ENCODE data around the gene RRAS.
A peak's percentile ranks its signal among the peaks of the same experiment; 100 is the strongest.
"Not testable (repeated sequence)": the region's sequence is repeated elsewhere in the genome, so short reads cannot be mapped to it uniquely, and the experiment has no call there.

The RRAS gene

DNA sequence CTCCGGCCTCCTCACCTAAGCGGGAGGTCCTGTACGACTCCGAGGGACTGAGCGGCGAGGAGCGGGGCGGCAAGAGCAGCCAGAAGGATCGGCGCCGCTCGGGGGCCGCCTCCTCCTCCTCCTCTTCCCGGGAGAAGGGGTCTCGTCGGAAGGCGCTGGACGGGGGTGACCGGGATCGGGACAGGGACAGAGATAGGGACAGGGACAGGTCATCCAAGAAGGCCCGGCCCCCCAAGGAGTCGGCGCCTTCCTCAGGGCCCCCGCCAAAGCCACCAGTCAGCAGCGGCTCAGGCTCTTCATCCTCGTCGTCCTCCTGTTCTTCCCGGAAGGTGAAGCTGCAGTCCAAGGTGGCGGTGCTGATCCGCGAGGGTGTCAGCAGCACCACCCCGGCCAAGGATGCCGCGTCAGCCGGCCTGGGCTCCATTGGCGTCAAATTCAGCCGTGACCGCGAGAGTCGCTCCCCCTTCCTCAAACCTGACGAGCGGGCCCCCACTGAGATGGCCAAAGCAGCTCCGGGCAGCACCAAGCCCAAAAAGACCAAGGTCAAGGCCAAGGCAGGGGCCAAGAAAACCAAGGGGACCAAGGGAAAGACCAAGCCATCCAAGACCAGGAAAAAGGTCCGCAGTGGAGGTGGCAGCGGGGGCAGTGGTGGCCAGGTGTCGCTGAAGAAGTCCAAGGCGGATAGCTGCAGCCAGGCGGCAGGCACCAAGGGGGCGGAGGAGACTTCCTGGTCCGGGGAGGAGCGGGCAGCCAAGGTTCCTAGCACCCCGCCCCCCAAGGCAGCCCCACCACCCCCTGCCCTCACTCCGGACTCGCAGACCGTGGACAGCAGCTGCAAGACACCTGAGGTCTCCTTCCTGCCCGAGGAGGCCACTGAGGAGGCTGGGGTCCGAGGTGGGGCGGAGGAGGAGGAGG lies 12.9 kb upstream of the RRAS start:
- no peak for DNase-seq

DNA sequence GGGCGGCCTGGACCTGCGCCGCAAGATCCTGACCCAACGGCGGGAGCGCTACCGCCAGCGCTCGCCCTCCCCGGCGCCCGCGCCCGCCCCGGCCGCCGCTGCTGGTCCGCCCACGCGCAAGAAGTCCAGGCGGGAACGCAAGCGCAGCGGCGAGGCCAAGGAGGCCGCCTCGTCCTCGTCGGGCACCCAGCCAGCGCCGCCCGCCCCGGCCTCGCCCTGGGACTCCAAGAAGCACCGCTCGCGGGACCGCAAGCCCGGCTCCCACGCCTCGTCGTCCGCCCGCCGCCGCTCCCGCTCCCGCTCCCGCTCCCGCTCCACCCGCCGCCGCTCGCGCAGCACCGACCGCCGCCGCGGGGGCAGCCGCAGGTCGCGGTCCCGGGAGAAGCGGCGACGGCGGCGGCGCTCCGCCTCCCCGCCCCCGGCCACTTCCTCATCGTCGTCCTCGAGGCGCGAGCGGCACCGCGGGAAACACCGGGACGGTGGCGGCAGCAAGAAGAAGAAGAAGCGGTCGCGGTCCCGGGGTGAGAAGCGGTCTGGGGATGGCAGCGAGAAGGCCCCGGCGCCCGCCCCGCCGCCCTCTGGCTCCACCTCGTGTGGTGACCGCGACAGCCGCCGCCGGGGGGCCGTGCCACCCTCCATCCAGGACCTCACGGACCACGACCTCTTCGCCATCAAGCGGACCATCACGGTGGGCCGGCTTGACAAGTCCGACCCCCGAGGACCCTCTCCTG lies 12.0 kb upstream of the RRAS start:
- DNase-seq: no peak

- DNase-seq: no peak
These were observed 11.3 kb upstream of the RRAS start for GRCh38 chr19:49651029-49651819.

- DNase-seq: no peak
These were observed 6.6 kb upstream of the RRAS start for GRCh38 chr19:49646586-49646985.

GRCh38 chr19:49645995-49646394 lies 6.1 kb upstream of the RRAS start:
- no peak for DNase-seq

- no peak for DNase-seq
These were observed 5.6 kb upstream of the RRAS start for GRCh38 chr19:49645592-49645991.

- no peak for DNase-seq
These were observed 3.5 kb upstream of the RRAS start for GRCh38 chr19:49643466-49643865.

- no peak for DNase-seq
These were observed 2.6 kb upstream of the RRAS start for GRCh38 chr19:49642492-49643035.

DNA sequence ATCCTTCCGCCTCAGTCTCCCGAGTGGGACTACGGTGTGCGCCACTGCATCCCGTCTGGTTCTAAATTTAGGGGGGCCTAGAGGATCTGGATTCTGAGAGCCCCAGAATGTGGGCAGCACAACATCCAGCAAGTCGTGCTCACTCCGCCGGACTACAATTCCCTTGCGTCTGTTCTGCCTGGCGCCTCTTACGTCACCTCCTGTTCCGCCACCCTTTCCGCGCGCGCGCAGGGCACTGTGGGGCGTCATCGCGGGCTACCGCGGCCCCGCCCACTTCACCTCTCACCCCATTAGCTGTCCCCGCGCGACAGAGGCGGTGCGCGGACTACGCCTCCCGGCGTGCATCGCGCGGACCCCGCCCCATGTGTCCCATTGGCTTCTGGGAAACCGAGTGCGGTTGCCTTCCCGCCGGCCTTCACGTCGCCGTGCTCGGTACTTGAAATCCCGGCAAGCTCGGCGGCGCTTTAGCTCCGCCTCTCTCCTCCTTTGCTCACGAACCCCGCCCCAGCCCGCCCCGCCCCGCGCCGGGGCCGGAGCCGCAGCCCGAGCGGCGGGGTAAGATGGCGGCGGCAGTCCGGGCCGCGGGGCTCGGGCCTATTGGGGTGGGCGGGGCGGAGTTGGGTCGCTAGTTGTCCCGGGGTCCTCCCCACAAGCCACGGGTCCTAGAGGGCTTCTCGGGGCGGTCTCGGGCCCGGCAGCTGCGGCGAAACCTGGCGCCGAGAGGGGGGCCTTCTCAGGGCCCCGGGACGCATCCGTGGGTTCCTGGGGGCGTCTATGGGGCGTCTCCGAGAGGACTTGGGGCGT lies 1.9 kb upstream of the RRAS start, which contains the start of gene SCAF1:
Gene SCAF1, plus strand, starts transcription at position 522 of the 804 bp plus-strand sequence. CDS start 2,818 bp downstream, outside the sequence.
- DNase-seq: peak; percentile 93

- no peak for DNase-seq
These were observed 386 bp downstream of the RRAS start for GRCh38 chr19:49639401-49640112.

DNA sequence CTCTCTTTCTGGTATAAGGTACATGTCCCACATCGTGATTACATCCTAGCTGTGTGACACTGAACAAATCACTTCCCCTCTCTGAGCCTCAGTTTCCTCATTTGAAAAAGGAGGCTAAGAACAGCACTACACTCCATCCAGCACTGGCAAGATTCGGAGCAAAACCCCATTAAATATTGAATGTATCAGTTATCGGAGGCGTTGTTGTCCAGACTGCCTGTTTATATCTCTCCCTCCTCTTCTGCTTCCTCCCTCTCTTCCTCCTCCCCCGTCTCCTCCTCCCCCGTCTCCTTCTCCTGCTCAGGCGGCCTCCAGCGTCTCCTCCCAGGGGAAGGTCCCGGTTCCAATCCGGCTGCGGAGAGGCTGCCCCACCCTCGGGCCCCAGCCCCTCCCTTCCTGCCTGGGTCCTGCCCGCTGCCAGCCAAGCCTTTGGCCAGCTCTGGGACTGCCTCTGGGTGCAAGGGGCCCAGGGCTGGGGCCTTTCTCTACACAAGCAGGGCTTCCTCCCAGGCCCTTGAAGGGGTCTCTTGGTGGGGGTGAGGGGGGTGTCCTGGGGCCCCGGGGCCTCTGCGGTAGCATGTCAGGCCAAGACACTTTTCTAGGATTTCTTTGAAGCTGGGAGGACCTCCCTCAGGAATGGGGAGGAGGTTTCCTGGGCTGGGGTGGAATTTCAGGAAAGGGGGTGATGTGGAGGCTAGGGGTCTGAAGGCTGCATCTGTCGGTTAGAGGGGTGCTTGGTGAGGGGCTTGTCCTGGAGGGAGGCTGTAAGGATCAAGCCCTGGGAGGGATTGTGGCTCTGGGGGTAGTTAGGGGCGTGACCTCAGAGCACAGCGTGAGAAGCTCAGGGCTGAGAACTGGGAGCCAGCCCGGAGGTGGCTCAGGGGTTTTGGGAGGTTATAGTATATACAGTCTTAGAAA lies 1.9 kb downstream of the RRAS start:
- DNase-seq: no peak

- no peak for DNase-seq
These were observed 3.6 kb downstream of the RRAS start for GRCh38 chr19:49636233-49636932.

- no peak for DNase-seq
These were observed 4.3 kb downstream of the RRAS start for GRCh38 chr19:49635530-49636232.

- not testable (repeated sequence) for DNase-seq
These were observed 6.7 kb downstream of the RRAS start for GRCh38 chr19:49633273-49633672.

DNA sequence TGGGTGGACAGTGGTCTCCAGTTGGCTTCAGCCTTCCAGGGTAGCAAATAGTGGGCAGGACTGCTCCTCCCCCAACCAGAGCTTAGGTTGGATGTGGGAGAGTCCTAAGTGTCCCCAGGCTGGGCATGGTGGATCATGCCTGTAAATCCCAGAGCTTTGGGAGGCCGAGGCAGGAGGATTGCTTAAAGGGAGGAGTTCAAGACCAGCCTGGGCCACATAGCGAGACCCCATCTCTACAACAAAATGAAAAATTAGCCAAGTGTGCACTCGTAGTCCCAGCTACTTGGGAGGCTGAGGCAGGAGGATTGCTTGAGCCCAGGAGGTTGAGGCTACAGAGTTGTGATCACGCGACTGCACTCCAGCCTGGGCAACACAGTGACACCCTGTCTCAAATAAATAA lies 7.4 kb downstream of the RRAS start:
- DNase-seq: no peak

DNA sequence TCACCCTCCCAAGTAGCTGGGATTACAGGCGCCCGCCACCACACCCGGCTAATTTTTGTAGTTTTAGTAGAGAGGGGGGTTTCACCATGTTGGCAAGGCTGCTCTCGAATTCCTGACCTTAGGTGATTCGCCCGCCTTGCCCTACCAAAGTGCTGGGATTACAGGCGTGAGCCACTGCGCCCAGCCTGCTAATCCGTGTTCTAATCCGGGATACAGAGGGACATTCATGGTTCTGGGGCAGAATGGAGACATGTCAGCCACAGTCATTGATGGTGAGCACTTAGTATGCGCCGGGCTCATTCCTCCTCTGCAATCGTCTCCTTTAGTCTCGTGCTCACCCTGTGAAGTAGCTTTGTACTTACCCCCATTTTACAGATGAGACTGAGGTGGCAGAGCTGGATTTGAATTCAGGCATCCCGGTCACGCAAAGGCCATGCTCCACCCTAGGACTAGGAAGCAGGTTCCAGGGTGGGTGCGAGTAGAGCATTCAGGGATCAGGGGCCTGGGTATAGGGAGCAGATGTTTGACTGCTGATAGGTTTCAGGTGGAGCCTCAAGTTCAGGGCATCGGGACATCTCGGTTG lies 8.2 kb downstream of the RRAS start:
- no peak for DNase-seq

DNA sequence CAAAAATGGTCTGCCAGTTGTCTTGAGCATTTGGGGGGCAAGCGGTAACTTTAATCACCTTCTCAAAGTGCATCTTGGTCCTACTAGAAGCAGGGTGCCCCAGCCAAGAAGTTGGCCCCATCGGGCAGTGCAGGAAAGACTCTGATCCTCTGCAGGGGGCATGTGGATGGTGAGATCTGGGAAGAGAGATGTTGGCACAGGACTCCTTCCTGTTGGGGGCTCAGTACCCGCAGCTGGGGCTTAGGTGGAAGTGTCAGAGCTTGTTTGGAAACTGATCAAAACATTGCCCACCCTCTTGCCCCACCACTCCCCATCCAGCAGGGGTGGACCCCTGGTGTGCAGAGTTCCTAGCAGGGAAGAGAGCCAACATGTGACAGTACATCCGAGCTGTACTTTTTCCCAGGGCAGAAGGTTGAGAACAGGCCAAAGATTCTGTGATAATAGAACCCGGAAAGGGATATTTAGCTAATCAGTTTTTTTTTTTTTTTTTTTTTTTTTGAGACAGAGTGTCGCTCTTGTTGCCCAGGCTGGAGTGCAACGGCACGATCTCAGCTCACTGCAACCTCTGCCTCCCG lies 8.8 kb downstream of the RRAS start:
- no peak for DNase-seq

DNA sequence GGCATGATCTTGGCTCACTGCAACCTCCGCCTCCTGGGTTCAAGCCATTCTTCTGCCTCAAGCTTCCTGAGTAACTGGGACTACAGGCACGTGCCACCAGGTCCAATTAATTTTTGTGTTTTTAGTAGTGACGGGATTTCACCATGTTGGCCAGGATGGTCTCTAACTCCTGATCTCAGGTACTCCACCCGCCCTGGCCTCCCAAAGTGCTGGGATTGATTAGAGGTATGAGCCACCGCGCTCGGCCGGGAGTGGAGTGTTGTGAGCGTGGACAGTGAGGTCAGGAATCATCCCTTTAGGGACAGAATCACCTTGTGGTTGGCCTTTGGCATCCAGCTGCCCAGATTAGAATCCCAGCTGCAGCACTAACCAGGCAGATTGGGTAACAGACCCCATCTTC lies 10.3 kb downstream of the RRAS start:
- DNase-seq: no peak

All from NCI-H2227 treated with DMSO at 0.1 percent for 48 hours (cell line).